Thyroid gland (tissue), 4 donors: ENCODE measurements around the gene HTR3A.

ENCODE experiments used
- POLR2A ChIP-seq, 2 donors: fragments of 450-650 bp; IDR thresholded peaks; one replicate each; pipeline ENCODE4 v1.6.1; 2017; ENCODE audit warnings: antibody characterized with exemption in 2 of 2, mild to moderate bottlenecking in 2 of 2, moderate library complexity in 1 of 2
- TF ChIP-seq, protein P1 (sequence below), 6 experiments: fragments of 200-600 bp in 3 of 6; fragments of 450-650 bp in 3 of 6; sonication (generic) in 3 of 6; IDR thresholded peaks; one replicate each; pipeline ENCODE4 v1.5.1; 2016 to 2019; ENCODE audit warnings: antibody characterized with exemption in 6 of 6, mild to moderate bottlenecking in 2 of 6, inconsistent platforms in 1 of 6, moderate library complexity in 1 of 6

DNA sequence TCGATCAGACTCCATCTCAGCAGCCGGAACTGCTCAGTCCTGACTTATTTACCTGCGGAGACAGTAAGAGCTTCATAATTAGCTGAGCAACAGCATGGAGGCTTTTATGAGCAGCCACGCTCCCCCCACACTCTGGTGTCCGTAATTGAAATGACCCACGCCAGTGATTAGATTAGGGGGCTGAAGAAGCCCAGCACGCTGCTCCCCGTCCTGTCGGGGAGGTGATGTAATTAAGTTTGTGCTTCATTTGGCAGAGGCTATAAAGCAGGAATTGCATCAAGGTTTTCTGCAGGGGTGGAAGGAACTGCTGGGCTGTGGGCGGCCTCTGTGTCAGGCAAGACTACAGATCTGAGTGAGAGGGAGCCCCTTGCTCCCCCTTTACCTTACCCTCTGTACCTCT lies 22.8 kb upstream of the HTR3A start:
- TF ChIP-seq POLR2A (IDR thresholded peaks at IDR 0.05): no peak
- TF ChIP-seq, protein P1, sequence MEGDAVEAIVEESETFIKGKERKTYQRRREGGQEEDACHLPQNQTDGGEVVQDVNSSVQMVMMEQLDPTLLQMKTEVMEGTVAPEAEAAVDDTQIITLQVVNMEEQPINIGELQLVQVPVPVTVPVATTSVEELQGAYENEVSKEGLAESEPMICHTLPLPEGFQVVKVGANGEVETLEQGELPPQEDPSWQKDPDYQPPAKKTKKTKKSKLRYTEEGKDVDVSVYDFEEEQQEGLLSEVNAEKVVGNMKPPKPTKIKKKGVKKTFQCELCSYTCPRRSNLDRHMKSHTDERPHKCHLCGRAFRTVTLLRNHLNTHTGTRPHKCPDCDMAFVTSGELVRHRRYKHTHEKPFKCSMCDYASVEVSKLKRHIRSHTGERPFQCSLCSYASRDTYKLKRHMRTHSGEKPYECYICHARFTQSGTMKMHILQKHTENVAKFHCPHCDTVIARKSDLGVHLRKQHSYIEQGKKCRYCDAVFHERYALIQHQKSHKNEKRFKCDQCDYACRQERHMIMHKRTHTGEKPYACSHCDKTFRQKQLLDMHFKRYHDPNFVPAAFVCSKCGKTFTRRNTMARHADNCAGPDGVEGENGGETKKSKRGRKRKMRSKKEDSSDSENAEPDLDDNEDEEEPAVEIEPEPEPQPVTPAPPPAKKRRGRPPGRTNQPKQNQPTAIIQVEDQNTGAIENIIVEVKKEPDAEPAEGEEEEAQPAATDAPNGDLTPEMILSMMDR (IDR thresholded peaks at IDR 0.05): no peak
